IMR-90 (cell line): Measurements from ENCODE around the gene DMRTC2. TPM values are rescaled to one million over a fixed set of nuclear protein-coding genes. Genes with fewer than 3 reads are reported as not detected.
A peak's percentile ranks its signal among the peaks of the same experiment; 100 is the strongest.

ENCODE experiments used
- ATAC-seq: fragments of 200-7000 bp; cut with Tn5 transposase; 2 replicates; pipeline ENCODE4 v1.9.1; 2020; ENCODE audit warnings: low read depth, mild to moderate bottlenecking, moderate library complexity
- BruUV-seq: library from RNA; stranded (reverse); fragments of 400-500 nt; replicated peaks from 2 replicates; lab custom pipeline; 2021; lab: Mats Ljungman, UMichigan
- CTCF ChIA-PET: fragments of 300-600 bp; formaldehyde crosslinking; extraction: SDS; loops from one replicate; lab custom pipeline; 2021; ENCODE audit warnings: antibody characterized with exemption; lab: Yijun Ruan, JAX
- POLR2A ChIA-PET: fragments of 300-600 bp; sonication (Branson Sonifier 250); formaldehyde crosslinking; loops from one replicate; lab custom pipeline; 2022; ENCODE audit warnings: antibody characterized with exemption; ENCODE audit not compliant: unreplicated experiment; lab: Charles Lee
- DNase-seq: peaks from one replicate; pipeline ENCODE4 v3.0.0; 2013
- H2AFZ ChIP-seq: replicated peaks from 2 replicates; pipeline ENCODE3; 2013; ENCODE audit warnings: low read length, mild to moderate bottlenecking; ENCODE audit not compliant: poor library complexity
- H2AK5ac ChIP-seq: 2 replicates; pipeline ENCODE4 v1.6.1; 2013; ENCODE audit warnings: low read depth, low read length, inconsistent platforms
- H2AK9ac ChIP-seq: replicated peaks from 2 replicates; pipeline ENCODE3; 2013; ENCODE audit warnings: mild to moderate bottlenecking, low read depth, low read length, moderate library complexity; ENCODE audit not compliant: poor library complexity
- H2BK120ac ChIP-seq: 2 replicates; pipeline ENCODE4 v1.6.1; 2013; ENCODE audit warnings: low read depth, low read length, inconsistent platforms
- H2BK15ac ChIP-seq: 3 replicates; pipeline ENCODE4 v1.6.1; 2013; ENCODE audit warnings: low read depth, low read length, inconsistent platforms
- H2BK20ac ChIP-seq: 2 replicates; pipeline ENCODE4 v1.6.1; 2013; ENCODE audit warnings: low read depth, mild to moderate bottlenecking, inconsistent platforms, low read length, moderate library complexity
- H2BK5ac ChIP-seq: 2 replicates; pipeline ENCODE4 v1.6.1; 2013; ENCODE audit warnings: mild to moderate bottlenecking, low read depth, low read length, inconsistent platforms; ENCODE audit not compliant: poor library complexity, severe bottlenecking
- H3K14ac ChIP-seq: replicated peaks from 2 replicates; pipeline ENCODE4 v1.6.1; 2013; ENCODE audit warnings: low read depth, low read length, inconsistent platforms
- H3K18ac ChIP-seq: 2 replicates; pipeline ENCODE4 v1.6.1; 2013; ENCODE audit warnings: low read depth, low read length, control low read depth
- H3K23ac ChIP-seq: 2 replicates; pipeline ENCODE4 v1.6.1; 2013; ENCODE audit warnings: low read depth, low read length, inconsistent platforms
- H3K27ac ChIP-seq: 2 replicates; pipeline ENCODE4 v1.5.1; 2013; ENCODE audit warnings: mild to moderate bottlenecking, control low read depth, low read length; ENCODE audit not compliant: insufficient read depth
- H3K27me3 ChIP-seq: 2 replicates; pipeline ENCODE4 v1.6.1; 2013; ENCODE audit warnings: low read length; ENCODE audit not compliant: control insufficient read depth, insufficient read depth
- H3K36me3 ChIP-seq: 2 replicates; pipeline ENCODE4 v1.6.1; 2013; ENCODE audit warnings: low read length, mixed read lengths; ENCODE audit not compliant: control insufficient read depth, insufficient read depth
- H3K4ac ChIP-seq: 2 replicates; pipeline ENCODE4 v1.6.1; 2013; ENCODE audit warnings: low read depth, low read length, inconsistent platforms
- H3K4me1 ChIP-seq: 2 replicates; pipeline ENCODE4 v1.6.1; 2013; ENCODE audit warnings: low read length, mixed read lengths; ENCODE audit not compliant: control insufficient read depth, insufficient read depth
- H3K4me2 ChIP-seq: 2 replicates; pipeline ENCODE4 v1.6.1; 2013; ENCODE audit warnings: low read depth, mild to moderate bottlenecking, control low read depth, low read length, moderate library complexity
- H3K4me3 ChIP-seq: 2 replicates; pipeline ENCODE4 v1.5.1; 2013; ENCODE audit warnings: low read depth, mild to moderate bottlenecking, control low read depth, low read length, moderate library complexity; ENCODE audit not compliant: insufficient read depth
- H3K56ac ChIP-seq: 2 replicates; pipeline ENCODE4 v1.6.1; 2013; ENCODE audit warnings: low read length, inconsistent platforms; ENCODE audit not compliant: insufficient read depth; ENCODE audit errors: extremely low read depth
- H3K79me1 ChIP-seq, 2 experiments: 2 replicates each; pipeline ENCODE4 v1.6.1; 2013; ENCODE audit warnings: low read length in 2 of 2, inconsistent platforms in 1 of 2, low read depth in 1 of 2
- H3K9ac ChIP-seq: 2 replicates; pipeline ENCODE4 v1.6.1; 2013; ENCODE audit warnings: low read depth, low read length, control low read depth
- H3K9me1 ChIP-seq: 2 replicates; pipeline ENCODE4 v1.6.1; 2013; ENCODE audit warnings: low read length, inconsistent platforms; ENCODE audit not compliant: insufficient read depth
- H3K9me3 ChIP-seq: 2 replicates; pipeline ENCODE4 v1.6.1; 2013; ENCODE audit warnings: low read length; ENCODE audit not compliant: control insufficient read depth, insufficient read depth
- H4K20me1 ChIP-seq: 2 replicates; pipeline ENCODE4 v1.6.1; 2013; ENCODE audit warnings: low read length, inconsistent platforms; ENCODE audit not compliant: insufficient read depth
- H4K5ac ChIP-seq: 2 replicates; pipeline ENCODE4 v1.6.1; 2013; ENCODE audit warnings: mild to moderate bottlenecking, low read depth, low read length, control low read depth
- H4K8ac ChIP-seq, 2 experiments: 2 replicates each; pipeline ENCODE4 v1.6.1; 2013; ENCODE audit warnings: low read depth in 2 of 2, low read length in 2 of 2, control low read depth in 1 of 2, inconsistent platforms in 1 of 2
- H4K91ac ChIP-seq: 2 replicates; pipeline ENCODE4 v1.6.1; 2013; ENCODE audit warnings: low read depth, low read length, inconsistent platforms; ENCODE audit not compliant: insufficient read depth
- BHLHE40 ChIP-seq: fragments of 150-350 bp; IDR thresholded peaks from 2 replicates; pipeline ENCODE4 v1.6.1; 2016; ENCODE audit warnings: mild to moderate bottlenecking, low read depth, low read length
- CEBPB ChIP-seq: IDR thresholded peaks from 2 replicates; pipeline ENCODE4 v1.6.1; 2012; ENCODE audit warnings: low read depth, low read length, improper control_type of control experiment
- WGBS, 2 experiments: methylation state at CpG; one replicate each; pipeline versions ENCODE4 v1.1.5 to v1.1.7; 2013; ENCODE audit warnings: missing lambda C conversion rate in 2 of 2; ENCODE audit not compliant: insufficient read length in 1 of 2; ENCODE audit errors: extremely low coverage in 2 of 2; 5-methylcytosine and 5-hydroxymethylcytosine counted together
- dilution Hi-C: fragments of 300-500 bp; cut with HindIII; formaldehyde crosslinking; loops from one replicate; pipeline ENCODE4 v1.14.3; 2018; ENCODE audit warnings: low sequenced_read_pairs; ENCODE audit not compliant: unreplicated experiment
- in situ Hi-C: fragments of 300-500 bp; cut with MboI; formaldehyde crosslinking; loops from 3 replicates; pipeline ENCODE4 v1.14.3; 2019; ENCODE audit warnings: low sequenced_read_pairs, inconsistent platforms, mixed read lengths
- intact Hi-C: fragments of 100-400 bp; cut with micrococcal nuclease; formaldehyde crosslinking; loops from 2 replicates; pipeline ENCODE4 v1.10.0; 2022
- polyA plus RNA-seq, 3 experiments: library from polyadenylated mRNA; depleted of rRNA; stranded (reverse); fragments of >200 nt; gene quantifications; 2 replicates each; pipeline ENCODE4 v1.2.3, GENCODE V29; 2012; ENCODE audit warnings: low replicate concordance in 1 of 3
- total RNA-seq: library from RNA; depleted of rRNA; stranded (reverse); fragments of >200 nt; gene quantifications from 2 replicates; pipeline ENCODE4 v1.2.3, GENCODE V29; 2012

The DMRTC2 gene
- total and polyA plus RNA-seq, 2 of the 4 experiments (the other 2 are of a cell fraction): not detected

DNA sequence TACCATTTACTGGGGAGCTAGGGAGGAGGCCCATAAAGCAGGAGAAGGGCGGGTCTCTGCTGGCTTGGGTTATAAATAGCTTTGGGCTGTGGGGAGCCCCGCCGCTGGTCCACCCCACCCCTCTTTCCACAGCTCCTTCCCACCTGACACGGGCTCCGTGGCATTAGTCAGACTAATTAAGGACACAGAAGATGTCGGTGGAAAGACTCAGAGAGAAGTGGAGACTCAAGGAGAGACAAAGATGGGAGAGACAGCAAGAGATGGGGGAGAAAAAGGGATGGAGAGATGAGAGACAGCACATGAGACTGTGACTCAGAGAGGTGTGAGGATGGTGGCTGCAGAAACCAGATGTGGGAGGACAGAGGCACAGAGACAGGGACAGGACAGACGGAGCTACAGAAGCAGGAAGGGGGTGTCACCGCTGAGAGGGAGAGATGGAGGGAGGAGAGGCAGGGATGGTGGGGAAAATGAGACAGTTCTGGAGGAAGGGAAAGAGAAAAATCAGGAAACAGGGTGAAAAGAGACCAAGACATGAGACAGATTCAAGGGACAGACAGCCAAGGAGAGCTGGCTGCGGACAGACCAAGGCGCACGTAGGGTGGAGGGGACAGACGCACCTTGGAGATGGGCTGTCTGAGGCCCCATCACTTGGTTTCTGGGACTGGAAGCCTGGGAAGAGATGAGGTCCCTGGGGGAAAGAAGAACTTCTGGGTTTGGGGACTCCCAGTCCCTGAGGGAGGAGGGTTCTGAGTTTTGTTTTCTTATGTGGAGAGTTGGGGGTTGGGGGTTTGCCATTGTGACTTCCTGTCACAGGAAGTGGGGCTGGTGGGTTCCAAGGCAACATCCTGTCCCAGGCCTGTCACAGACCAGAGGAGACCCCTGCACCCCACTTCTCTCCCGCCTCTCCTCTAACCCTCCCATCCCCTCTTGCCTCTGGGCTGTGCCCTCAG, 42.2 kb downstream of the DMRTC2 start:
- Histone ChIP-seq H3K36me3 (peaks cover 24% of the 10 kb centered on the region), H3K9me3 (no peaks in the 10 kb centered on the region), H3K4me2 (no peak overlapping the region), H3K18ac (no peak overlapping the region), H2BK15ac (no peak overlapping the region), H4K8ac (no peak overlapping the region), H2BK5ac (no peak overlapping the region), H3K23ac (peak overlapping the region; percentile 65; the same call in 1 of the 2 replicates), H3K4me1 (peaks cover 8% of the 10 kb centered on the region), H3K27me3 (no peaks in the 10 kb centered on the region), H2AK5ac (peak overlapping the region; percentile 54; the same call in 1 of the 2 replicates), H3K4ac (no peak overlapping the region), H3K9me1 (peaks cover 14% of the 10 kb centered on the region), H2BK120ac (no peak overlapping the region), H4K5ac (no peak overlapping the region), H3K9ac (no peak overlapping the region), H2AFZ (no peak overlapping the region), H4K20me1 (peaks cover 36% of the 10 kb centered on the region), H3K4me3 (no peak overlapping the region), H4K91ac (no peak overlapping the region), H3K27ac (no peak overlapping the region), H3K56ac (no peak overlapping the region), H2BK20ac (no peak overlapping the region), H3K14ac (0 out of 2 replicates have a peak overlapping the region, but pooled peaks have one; percentile 58), H3K79me1 (peaks cover 36 to 69% of the 10 kb centered on the region in 2 experiments), H2AK9ac (no peak overlapping the region)
- DNase-seq: no peak
- 82% methylated on average over 5 of the region's 13 CpGs; no CpG with 5 or more reads in 1 of the 2 experiments for WGBS, 2 experiments
- intact Hi-C loops (loop anchor here (10.0 kb wide), 1 partner anchor 148 kb away; no protein-coding TSS in a partner anchor), dilution Hi-C loops (no loop called here), in situ Hi-C loops (no loop called here)
- BruUV-seq: no TSS peak
- no peak for TF ChIP-seq CEBPB
- no peak for TF ChIP-seq BHLHE40
- POLR2A ChIA-PET: no interaction called here
- CTCF ChIA-PET: no interaction called here
- ATAC-seq: no peak
